ENCODE data around the gene ZP3.
"Not testable (repeated sequence)": the region's sequence is repeated elsewhere in the genome, so short reads cannot be mapped to it uniquely, and the experiment has no call there.

Gene ZP3

GRCh38 chr7:76423666-76424412 lies 911 bp upstream of the ZP3 start:
- H3K4me3 ChIP-seq (replicated peaks; ENCODE audit: low read depth, low read length) = no peak overlapping the region
- H3K27me3 ChIP-seq (replicated peaks; ENCODE audit: control insufficient read depth, insufficient read depth, low read length) = no peaks in the 10 kb centered on the region
- DNase-seq (ENCODE audit: extremely low read depth, insufficient read length) = no peak
- no peaks in the 10 kb centered on the region for H3K36me3 ChIP-seq (ENCODE audit: control insufficient read depth, insufficient read depth, low read length)
- TF ChIP-seq CTCF (IDR thresholded peaks at IDR 0.05; ENCODE audit: insufficient read depth, low read length, poor library complexity, severe bottlenecking) = no peak

GRCh38 chr7:76425156-76425555 lies 406 bp downstream of the ZP3 start:
- TF ChIP-seq CTCF (IDR thresholded peaks at IDR 0.05; ENCODE audit: insufficient read depth, low read length, poor library complexity, severe bottlenecking) = no peak
- no peaks in the 10 kb centered on the region for H3K36me3 ChIP-seq (ENCODE audit: control insufficient read depth, insufficient read depth, low read length)
- DNase-seq (ENCODE audit: extremely low read depth, insufficient read length) = no peak
- no peaks in the 10 kb centered on the region for H3K27me3 ChIP-seq (replicated peaks; ENCODE audit: control insufficient read depth, insufficient read depth, low read length)
- no peak overlapping the region for H3K4me3 ChIP-seq (replicated peaks; ENCODE audit: low read depth, low read length)

- not testable (repeated sequence) for H3K36me3 ChIP-seq (ENCODE audit: control insufficient read depth, insufficient read depth, low read length); H3K4me3 ChIP-seq (replicated peaks; ENCODE audit: low read depth, low read length); DNase-seq (ENCODE audit: extremely low read depth, insufficient read length); H3K27me3 ChIP-seq (replicated peaks; ENCODE audit: control insufficient read depth, insufficient read depth, low read length)
Observed at GRCh38 chr7:76425558-76425957, 808 bp downstream of the ZP3 start.

- H3K4me3 ChIP-seq (replicated peaks; ENCODE audit: low read depth, low read length) = no peak overlapping the region
- no peak for DNase-seq (ENCODE audit: extremely low read depth, insufficient read length)
- H3K36me3 ChIP-seq (ENCODE audit: control insufficient read depth, insufficient read depth, low read length) = no peaks in the 10 kb centered on the region
- H3K27me3 ChIP-seq (replicated peaks; ENCODE audit: control insufficient read depth, insufficient read depth, low read length) = no peaks in the 10 kb centered on the region
- TF ChIP-seq CTCF (IDR thresholded peaks at IDR 0.05; ENCODE audit: insufficient read depth, low read length, poor library complexity, severe bottlenecking) = no peak
Observed at GRCh38 chr7:76426246-76426645, 1.5 kb downstream of the ZP3 start.

GRCh38 chr7:76427635-76428034 lies 2.9 kb downstream of the ZP3 start:
- no peak for DNase-seq (ENCODE audit: extremely low read depth, insufficient read length)
- Histone ChIP-seq H3K27me3 (replicated peaks; ENCODE audit: control insufficient read depth, insufficient read depth, low read length) (no peaks in the 10 kb centered on the region), H3K36me3 (ENCODE audit: control insufficient read depth, insufficient read depth, low read length) (no peaks in the 10 kb centered on the region), H3K4me3 (replicated peaks; ENCODE audit: low read depth, low read length) (no peak overlapping the region)
- TF ChIP-seq CTCF (IDR thresholded peaks at IDR 0.05; ENCODE audit: insufficient read depth, low read length, poor library complexity, severe bottlenecking) = no peak

GRCh38 chr7:76428149-76428823 lies 3.5 kb downstream of the ZP3 start:
- no peak overlapping the region for H3K4me3 ChIP-seq (replicated peaks; ENCODE audit: low read depth, low read length)
- H3K36me3 ChIP-seq (ENCODE audit: control insufficient read depth, insufficient read depth, low read length) = no peaks in the 10 kb centered on the region
- H3K27me3 ChIP-seq (replicated peaks; ENCODE audit: control insufficient read depth, insufficient read depth, low read length) = no peaks in the 10 kb centered on the region
- TF ChIP-seq CTCF (IDR thresholded peaks at IDR 0.05; ENCODE audit: insufficient read depth, low read length, poor library complexity, severe bottlenecking) = no peak
- DNase-seq (ENCODE audit: extremely low read depth, insufficient read length) = no peak

Data from GM06990 (cell line).